Spleen (tissue), 7 donors: ENCODE measurements around the gene PDZD2.

Experiments used
- POLR2A ChIP-seq, 3 donors: fragments of 450-650 bp; IDR thresholded peaks; one replicate each; pipeline ENCODE4 v1.5.1; 2017; ENCODE audit warnings: antibody characterized with exemption in 3 of 3, mild to moderate bottlenecking in 1 of 3
- POLR2AphosphoS5 ChIP-seq, 3 donors: sonication (generic); formaldehyde crosslinking; IDR thresholded peaks; one replicate each; pipeline ENCODE4 v1.5.1; 2017; ENCODE audit warnings: antibody characterized with exemption in 3 of 3
- TF ChIP-seq, protein P1 (sequence below), 11 experiments: fragments of 200-600 bp in 7 of 11; fragments of 450-650 bp in 4 of 11; sonication (generic) in 4 of 11; IDR thresholded peaks in 8 of 11; conservative IDR thresholded peaks in 3 of 11; 1 replicate in 7 of 11; 2 replicates in 4 of 11; pipeline versions ENCODE4 v1.4.0 to v1.8.0; 2016 to 2021; ENCODE audit warnings: antibody characterized with exemption in 11 of 11, inconsistent platforms in 4 of 11, mild to moderate bottlenecking in 1 of 11
- donor health status: DM: no; HTN: no; CAD: no; lungs with moderate emphysema.
- donor health status: DM: no; HTN: no; CAD: no.
- donor health status: DM: no; HTN: no; CAD: no.

DNA sequence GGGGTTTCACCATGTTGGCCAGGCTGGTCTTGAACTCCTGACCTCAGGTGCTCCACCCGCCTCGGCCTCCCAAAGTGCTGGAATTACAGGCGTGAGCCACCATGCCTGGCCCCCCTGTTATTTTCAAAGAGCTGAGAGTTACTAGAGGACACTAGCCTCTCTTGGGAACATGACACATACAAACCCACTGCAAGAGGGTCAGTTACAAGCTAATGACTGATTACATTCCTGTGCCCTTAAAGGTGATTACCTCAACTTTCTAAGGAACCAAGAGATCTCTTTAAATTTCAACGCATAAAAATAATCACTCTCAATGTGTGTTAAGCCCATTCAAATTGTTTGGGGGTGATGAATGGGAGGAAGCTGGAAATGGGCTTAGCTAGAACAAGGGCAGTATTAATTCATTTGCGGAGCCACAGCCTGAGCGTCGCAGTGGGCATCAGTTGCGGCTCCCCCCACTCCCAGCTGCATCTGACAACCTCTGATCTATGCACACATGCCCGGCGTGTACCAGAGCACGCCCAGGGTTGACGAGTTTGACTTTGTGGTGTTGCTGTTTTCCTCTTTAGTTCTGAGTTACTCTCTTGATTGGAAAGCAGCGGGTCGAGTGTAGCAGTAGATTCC is 388.3 kb downstream of the PDZD2 start:
- TF ChIP-seq, protein P1, sequence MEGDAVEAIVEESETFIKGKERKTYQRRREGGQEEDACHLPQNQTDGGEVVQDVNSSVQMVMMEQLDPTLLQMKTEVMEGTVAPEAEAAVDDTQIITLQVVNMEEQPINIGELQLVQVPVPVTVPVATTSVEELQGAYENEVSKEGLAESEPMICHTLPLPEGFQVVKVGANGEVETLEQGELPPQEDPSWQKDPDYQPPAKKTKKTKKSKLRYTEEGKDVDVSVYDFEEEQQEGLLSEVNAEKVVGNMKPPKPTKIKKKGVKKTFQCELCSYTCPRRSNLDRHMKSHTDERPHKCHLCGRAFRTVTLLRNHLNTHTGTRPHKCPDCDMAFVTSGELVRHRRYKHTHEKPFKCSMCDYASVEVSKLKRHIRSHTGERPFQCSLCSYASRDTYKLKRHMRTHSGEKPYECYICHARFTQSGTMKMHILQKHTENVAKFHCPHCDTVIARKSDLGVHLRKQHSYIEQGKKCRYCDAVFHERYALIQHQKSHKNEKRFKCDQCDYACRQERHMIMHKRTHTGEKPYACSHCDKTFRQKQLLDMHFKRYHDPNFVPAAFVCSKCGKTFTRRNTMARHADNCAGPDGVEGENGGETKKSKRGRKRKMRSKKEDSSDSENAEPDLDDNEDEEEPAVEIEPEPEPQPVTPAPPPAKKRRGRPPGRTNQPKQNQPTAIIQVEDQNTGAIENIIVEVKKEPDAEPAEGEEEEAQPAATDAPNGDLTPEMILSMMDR (IDR thresholded peaks at IDR 0.05 in 8 of 11, conservative IDR thresholded peaks at IDR 0.05 in 3 of 11): no peak
- TF ChIP-seq POLR2AphosphoS5 (IDR thresholded peaks at IDR 0.05) (no peak), POLR2A (IDR thresholded peaks at IDR 0.05) (no peak)
